ENCODE results near the gene FGD3.

DNA sequence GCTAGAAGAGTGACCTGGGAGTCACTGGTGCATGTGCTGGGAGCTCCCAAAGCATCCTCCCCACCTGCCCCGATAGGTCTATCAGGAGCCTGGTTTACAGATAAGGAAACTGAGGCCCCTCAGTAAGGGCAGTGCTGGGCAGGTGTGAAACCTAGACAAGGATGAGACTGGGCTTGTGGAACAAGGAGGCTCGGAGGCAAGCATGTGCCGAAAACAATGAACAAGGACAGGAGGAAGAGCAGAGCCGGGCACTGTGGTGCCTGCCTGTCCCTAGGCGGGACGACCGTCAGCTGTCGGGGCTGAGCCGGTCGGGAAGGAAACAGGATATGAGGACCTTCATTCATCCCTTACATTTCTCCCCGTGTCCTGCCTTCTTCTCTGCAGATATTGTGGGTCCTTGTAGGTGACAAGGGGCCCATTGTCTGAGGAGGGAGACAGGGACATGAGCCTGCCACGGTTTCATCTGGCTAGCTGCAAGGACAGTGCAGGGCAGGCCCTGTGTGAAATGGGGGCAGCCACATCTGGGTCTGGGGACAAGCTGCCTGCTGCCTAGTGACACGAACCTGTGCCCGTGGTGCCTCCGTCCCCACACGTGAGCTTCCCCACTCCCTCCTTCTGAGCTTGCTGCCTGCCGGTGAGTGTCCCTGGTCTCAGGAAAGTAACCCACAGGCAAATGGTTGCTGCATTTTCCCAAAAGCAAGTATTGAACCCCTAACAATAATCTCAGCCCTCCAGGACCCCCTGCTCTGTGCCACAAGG lies 18.6 kb downstream of the FGD3 start:
- no peak for TF ChIP-seq NPAS2 (CRISPR knock-in tag; IDR thresholded peaks at IDR 0.05; ENCODE audit: borderline replicate concordance)
- TF ChIP-seq, protein P1, sequence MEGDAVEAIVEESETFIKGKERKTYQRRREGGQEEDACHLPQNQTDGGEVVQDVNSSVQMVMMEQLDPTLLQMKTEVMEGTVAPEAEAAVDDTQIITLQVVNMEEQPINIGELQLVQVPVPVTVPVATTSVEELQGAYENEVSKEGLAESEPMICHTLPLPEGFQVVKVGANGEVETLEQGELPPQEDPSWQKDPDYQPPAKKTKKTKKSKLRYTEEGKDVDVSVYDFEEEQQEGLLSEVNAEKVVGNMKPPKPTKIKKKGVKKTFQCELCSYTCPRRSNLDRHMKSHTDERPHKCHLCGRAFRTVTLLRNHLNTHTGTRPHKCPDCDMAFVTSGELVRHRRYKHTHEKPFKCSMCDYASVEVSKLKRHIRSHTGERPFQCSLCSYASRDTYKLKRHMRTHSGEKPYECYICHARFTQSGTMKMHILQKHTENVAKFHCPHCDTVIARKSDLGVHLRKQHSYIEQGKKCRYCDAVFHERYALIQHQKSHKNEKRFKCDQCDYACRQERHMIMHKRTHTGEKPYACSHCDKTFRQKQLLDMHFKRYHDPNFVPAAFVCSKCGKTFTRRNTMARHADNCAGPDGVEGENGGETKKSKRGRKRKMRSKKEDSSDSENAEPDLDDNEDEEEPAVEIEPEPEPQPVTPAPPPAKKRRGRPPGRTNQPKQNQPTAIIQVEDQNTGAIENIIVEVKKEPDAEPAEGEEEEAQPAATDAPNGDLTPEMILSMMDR (IDR thresholded peaks at IDR 0.05): no peak
- TF ChIP-seq, protein P2, sequence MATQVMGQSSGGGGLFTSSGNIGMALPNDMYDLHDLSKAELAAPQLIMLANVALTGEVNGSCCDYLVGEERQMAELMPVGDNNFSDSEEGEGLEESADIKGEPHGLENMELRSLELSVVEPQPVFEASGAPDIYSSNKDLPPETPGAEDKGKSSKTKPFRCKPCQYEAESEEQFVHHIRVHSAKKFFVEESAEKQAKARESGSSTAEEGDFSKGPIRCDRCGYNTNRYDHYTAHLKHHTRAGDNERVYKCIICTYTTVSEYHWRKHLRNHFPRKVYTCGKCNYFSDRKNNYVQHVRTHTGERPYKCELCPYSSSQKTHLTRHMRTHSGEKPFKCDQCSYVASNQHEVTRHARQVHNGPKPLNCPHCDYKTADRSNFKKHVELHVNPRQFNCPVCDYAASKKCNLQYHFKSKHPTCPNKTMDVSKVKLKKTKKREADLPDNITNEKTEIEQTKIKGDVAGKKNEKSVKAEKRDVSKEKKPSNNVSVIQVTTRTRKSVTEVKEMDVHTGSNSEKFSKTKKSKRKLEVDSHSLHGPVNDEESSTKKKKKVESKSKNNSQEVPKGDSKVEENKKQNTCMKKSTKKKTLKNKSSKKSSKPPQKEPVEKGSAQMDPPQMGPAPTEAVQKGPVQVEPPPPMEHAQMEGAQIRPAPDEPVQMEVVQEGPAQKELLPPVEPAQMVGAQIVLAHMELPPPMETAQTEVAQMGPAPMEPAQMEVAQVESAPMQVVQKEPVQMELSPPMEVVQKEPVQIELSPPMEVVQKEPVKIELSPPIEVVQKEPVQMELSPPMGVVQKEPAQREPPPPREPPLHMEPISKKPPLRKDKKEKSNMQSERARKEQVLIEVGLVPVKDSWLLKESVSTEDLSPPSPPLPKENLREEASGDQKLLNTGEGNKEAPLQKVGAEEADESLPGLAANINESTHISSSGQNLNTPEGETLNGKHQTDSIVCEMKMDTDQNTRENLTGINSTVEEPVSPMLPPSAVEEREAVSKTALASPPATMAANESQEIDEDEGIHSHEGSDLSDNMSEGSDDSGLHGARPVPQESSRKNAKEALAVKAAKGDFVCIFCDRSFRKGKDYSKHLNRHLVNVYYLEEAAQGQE (IDR thresholded peaks at IDR 0.05): no peak
- TF ChIP-seq BHLHE40 (IDR thresholded peaks at IDR 0.05; ENCODE audit: low read depth, low read length): no peak
- no peak for TF ChIP-seq MAZ (IDR thresholded peaks at IDR 0.05; ENCODE audit: borderline replicate concordance, low read depth, low read length)
- no peak for TF ChIP-seq JUNB (IDR thresholded peaks at IDR 0.05)
- TF ChIP-seq CHD2 (IDR thresholded peaks at IDR 0.05; ENCODE audit: low read length, partially characterized antibody): no peak
- TF ChIP-seq, protein P3, sequence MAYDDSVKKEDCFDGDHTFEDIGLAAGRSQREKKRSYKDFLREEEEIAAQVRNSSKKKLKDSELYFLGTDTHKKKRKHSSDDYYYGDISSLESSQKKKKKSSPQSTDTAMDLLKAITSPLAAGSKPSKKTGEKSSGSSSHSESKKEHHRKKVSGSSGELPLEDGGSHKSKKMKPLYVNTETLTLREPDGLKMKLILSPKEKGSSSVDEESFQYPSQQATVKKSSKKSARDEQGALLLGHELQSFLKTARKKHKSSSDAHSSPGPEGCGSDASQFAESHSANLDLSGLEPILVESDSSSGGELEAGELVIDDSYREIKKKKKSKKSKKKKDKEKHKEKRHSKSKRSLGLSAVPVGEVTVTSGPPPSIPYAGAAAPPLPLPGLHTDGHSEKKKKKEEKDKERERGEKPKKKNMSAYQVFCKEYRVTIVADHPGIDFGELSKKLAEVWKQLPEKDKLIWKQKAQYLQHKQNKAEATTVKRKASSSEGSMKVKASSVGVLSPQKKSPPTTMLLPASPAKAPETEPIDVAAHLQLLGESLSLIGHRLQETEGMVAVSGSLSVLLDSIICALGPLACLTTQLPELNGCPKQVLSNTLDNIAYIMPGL (CRISPR knock-in tag; IDR thresholded peaks at IDR 0.05; ENCODE audit: borderline replicate concordance): no peak
- TF ChIP-seq EHF (CRISPR knock-in tag; IDR thresholded peaks at IDR 0.05): no peak
- no peak for TF ChIP-seq HDAC2 (IDR thresholded peaks at IDR 0.05)
- TF ChIP-seq PHF8 (IDR thresholded peaks at IDR 0.05; ENCODE audit: borderline replicate concordance, low read depth): no peak
- TF ChIP-seq, protein P4, sequence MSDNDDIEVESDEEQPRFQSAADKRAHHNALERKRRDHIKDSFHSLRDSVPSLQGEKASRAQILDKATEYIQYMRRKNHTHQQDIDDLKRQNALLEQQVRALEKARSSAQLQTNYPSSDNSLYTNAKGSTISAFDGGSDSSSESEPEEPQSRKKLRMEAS (IDR thresholded peaks at IDR 0.05): no peak
- TF ChIP-seq POLR2AphosphoS2 (conservative IDR thresholded peaks at IDR 0.05; ENCODE audit: low read length): no peak
- TF ChIP-seq POLR2A (IDR thresholded peaks at IDR 0.05; ENCODE audit: low read length): no peak

Measured in A549 (cell line).